GM12865 (cell line): ENCODE measurements around the gene BRD3OS.

Experiments used
- DNase-seq: peaks from one replicate; pipeline ENCODE4 v3.0.0; 2010; ENCODE audit warnings: low read depth
- H3K4me3 ChIP-seq: 2 replicates; pipeline ENCODE4 v1.5.1; 2011; ENCODE audit warnings: mild to moderate bottlenecking, low read depth, low read length, control low read depth
- TF ChIP-seq, protein P1 (sequence below): IDR thresholded peaks from 2 replicates; pipeline ENCODE4 v1.5.1; 2011; ENCODE audit warnings: low read length, control low read depth, low read depth, inconsistent platforms; ENCODE audit not compliant: insufficient read depth; ENCODE audit errors: missing control alignments

Gene BRD3OS

DNA sequence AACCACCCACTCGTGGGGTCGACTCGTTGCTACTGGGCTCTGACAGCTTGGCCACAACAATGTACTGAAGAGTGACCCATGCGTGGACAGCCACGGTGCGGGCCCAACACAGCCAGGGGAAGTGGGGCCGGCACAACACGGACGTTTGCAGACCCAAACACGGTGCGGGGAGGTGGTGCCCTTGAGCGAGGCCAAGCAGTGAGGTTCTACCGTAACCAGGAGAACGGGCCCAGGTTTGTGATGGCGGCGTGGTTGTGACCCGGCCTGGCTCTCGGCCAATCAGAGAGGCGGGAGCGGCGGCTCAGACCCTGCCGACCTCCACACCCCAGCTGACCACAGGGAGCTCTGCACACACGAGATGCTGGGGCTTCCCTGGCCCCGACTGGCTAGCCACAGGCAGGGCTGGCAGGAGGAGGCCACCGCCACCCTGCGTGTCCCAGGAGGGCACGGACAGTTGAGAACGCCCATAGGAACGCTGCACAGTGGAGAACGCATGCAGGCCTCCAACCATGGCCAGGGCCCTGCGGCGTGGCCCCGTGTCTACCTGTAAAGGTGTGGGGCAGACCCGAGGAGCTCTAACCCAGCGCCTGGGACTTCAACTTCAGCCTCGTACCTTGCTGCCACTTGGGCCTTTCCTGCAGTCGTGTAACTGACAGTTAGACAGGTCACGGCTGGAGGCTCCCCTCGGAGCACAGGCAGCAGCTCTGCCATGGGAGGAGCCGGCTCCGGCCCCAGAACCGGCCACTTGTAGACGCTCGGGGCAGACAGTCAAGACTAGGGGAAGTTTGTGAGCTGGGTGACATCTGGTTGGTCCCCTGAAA is 28.9 kb downstream of the BRD3OS start:
- TF ChIP-seq, protein P1, sequence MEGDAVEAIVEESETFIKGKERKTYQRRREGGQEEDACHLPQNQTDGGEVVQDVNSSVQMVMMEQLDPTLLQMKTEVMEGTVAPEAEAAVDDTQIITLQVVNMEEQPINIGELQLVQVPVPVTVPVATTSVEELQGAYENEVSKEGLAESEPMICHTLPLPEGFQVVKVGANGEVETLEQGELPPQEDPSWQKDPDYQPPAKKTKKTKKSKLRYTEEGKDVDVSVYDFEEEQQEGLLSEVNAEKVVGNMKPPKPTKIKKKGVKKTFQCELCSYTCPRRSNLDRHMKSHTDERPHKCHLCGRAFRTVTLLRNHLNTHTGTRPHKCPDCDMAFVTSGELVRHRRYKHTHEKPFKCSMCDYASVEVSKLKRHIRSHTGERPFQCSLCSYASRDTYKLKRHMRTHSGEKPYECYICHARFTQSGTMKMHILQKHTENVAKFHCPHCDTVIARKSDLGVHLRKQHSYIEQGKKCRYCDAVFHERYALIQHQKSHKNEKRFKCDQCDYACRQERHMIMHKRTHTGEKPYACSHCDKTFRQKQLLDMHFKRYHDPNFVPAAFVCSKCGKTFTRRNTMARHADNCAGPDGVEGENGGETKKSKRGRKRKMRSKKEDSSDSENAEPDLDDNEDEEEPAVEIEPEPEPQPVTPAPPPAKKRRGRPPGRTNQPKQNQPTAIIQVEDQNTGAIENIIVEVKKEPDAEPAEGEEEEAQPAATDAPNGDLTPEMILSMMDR, result no peak
- DNase-seq, result no peak
- no peak overlapping the region for H3K4me3 ChIP-seq

DNA sequence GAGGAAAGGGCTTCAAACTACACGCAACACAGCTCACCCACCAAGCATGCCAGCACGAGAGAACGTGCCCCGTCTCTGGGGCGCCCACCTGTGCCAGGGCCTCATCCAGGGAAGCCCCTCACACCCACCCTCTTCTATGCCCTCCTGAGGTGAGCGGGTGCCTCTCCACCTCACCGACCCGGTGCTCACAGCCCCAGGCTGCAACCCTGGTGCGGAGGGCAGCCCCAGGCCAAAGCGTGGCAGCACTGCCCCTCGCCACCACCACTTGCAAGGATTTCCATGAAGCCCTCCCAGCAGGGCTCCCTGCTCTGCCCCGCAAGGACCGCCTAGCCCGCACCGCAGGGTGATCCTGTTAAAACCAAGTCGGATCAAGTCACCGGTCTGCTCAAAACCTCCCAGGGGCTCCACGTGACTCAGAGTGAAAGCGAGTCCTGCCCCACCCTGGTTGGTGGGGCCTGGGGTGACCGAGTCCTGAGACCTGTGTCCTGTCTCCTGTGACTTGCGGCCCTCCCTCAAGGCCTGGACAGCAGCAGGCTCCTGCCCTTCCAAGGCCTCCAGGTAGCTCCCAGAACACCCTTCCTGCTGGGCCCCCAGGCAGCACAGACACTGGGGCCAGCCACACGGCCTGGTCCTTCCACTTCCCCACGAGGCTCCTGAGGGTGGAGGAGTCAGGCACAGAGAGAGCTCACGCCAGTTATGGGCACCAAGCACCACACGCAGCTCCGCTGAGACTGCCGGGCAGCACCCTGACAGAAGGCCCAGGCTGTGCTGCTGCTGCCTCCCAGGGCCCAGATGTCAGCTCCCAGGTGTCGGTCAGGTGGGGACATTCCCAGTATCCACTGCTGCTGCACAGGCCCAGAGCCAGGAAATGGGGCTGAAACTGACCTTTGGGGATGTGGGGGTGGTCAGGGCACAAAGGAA is 29.9 kb downstream of the BRD3OS start:
- DNase-seq, result no peak
- TF ChIP-seq, protein P1, result no peak
- no peak overlapping the region for H3K4me3 ChIP-seq

DNA sequence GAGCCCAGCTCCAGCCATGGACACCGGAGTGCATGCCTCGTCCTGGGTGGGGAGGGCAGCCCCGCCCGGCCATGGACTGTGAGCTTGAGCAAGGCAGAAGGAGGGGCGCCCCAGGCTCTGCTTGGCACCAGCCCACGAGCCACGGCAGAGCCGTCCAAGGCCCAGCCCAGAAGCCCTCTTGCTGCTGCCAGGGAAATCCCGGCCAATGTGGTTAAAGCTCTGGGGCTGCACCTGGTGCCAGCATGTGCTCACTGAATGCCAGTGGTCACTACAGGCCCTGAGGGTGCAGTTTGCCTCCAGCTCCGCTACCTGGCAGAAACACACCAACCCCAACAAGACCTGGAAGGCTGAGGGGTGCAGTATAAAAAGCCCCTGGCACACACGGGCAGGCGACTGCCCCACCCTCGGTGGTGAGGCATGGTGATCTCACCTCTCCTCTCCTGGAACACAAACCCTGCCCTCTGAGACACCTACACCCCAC is 30.7 kb downstream of the BRD3OS start:
- no peak overlapping the region for H3K4me3 ChIP-seq
- TF ChIP-seq, protein P1, result no peak
- DNase-seq, result no peak

DNA sequence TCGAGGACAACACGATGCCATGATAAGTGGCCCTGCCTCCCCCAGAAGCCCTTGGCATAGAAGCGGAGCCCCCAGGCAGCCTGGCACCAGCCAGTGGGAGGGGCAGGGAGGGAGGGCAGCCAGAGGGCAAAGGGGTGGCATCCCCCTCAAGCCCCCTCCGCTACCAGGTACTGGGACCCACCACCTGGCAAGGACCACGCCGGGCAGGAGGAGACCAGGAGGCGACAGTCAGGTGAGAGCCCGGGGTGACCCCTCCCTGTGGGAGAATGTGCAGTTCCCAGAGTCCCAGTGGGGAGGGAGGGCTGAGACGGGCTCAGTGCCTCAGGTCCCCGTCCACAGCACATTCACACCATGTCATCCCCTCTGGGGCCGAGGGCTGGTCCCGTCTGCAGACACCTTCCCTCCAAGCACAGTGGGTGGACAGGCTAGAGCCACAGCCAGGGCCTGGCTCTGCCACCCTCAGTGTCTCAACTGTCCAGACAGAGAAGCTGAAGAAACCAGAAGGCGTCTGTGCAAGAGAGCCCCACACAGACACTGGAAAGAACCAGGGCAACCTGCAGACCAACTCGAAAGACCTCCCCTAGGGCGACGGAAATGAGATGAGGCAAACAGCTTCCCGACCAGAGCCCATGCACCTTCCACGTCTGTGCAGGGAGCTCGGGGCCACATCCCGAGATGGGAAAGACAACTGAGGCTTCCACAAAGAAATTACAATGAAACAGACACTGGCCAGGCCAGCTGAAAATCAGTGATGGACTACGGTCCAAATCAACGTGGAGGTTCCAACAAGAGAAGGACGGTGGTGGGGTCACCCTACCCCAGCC is 31.4 kb downstream of the BRD3OS start:
- TF ChIP-seq, protein P1, result no peak

DNA sequence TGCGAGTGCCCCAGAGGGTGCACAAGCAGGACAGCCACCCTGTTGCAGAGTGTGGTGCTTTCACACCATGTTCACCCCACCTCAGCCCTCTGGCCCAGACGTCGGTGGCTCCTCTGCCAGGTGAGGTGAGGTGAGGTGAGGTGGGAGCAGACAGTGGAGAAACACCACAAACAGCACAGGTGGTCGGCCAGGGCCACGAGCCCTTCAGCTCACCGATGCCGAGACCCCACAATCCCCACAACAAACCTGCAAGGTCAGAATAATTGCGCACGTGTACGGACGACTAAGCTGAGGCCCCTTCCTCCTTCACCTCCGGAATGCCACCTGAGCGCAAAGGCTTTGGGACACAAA is 32.0 kb downstream of the BRD3OS start:
- TF ChIP-seq, protein P1, result no peak
- no peak overlapping the region for H3K4me3 ChIP-seq

More for the DNA sequence above, 31.4 kb downstream of the BRD3OS start:
- H3K4me3 ChIP-seq, result no peak overlapping the region
- no peak for DNase-seq

DNA sequence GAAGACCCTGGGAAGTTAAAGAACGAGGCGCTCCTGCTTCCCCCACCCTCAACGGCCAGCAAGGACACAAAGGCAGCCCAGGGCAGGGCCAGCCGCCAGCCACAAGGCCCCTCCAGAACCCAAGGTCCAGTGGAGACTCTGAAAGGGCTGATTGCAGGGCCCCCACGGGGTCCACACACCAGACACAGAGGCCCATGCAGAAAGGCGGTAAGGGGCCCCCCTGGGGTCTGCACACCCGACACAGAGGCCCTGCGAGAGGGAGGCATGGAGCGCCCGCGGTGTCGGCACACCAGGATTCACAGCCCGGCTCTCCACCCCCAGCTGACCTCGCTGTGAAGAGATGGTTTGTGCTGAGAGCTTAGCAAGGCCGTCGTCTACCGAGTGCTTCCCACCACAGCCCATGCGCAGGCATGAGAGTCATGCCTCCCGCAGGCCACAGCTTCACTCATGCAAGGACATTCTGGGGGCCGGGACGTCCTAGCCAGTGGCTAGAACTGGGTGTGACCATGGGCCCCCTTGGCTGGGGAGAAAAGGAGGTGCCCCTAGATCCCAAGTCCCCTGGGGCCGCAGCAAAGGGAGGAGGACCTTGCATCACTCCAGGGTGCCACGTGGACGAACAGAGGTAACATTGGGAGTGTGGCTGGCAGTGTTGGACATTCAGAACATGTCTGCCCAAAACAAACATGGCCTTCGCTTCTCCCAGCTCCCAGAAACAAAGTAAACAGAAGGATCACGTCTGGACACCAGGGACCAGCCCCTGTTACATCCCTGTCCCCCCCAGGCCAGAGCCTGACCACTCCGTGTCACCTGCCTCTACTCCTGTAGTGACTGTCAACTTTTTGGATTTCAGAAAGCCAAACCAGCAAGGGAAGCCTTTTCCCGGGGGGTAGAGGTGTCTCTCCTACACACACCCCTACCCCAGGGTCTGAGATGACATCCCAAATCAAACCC is 32.7 kb downstream of the BRD3OS start:
- no peak overlapping the region for H3K4me3 ChIP-seq
- DNase-seq, result no peak
- TF ChIP-seq, protein P1, result no peak

More for the DNA sequence above, 32.0 kb downstream of the BRD3OS start:
- DNase-seq, result no peak
